ENCODE measurements around the gene ATRN. TPM values are rescaled to one million over a fixed set of nuclear protein-coding genes. Genes with fewer than 3 reads are reported as not detected.

Gene ATRN
- total RNA-seq, 1 donor from 2014 or later: 50.2 TPM

- H3K36me3 Mint-ChIP-seq (ENCODE audit: unreplicated experiment): no peaks in the 10 kb centered on the region
- H3K4me3 Mint-ChIP-seq (ENCODE audit: unreplicated experiment): no peak overlapping the region
- H3K27me3 Mint-ChIP-seq (ENCODE audit: unreplicated experiment): peaks cover 19% of the 10 kb centered on the region
- H3K27ac Mint-ChIP-seq (ENCODE audit: unreplicated experiment): no peak overlapping the region
- peaks cover 9% of the 10 kb centered on the region for H3K4me1 Mint-ChIP-seq (ENCODE audit: unreplicated experiment)
- TF ChIP-seq, protein P1, sequence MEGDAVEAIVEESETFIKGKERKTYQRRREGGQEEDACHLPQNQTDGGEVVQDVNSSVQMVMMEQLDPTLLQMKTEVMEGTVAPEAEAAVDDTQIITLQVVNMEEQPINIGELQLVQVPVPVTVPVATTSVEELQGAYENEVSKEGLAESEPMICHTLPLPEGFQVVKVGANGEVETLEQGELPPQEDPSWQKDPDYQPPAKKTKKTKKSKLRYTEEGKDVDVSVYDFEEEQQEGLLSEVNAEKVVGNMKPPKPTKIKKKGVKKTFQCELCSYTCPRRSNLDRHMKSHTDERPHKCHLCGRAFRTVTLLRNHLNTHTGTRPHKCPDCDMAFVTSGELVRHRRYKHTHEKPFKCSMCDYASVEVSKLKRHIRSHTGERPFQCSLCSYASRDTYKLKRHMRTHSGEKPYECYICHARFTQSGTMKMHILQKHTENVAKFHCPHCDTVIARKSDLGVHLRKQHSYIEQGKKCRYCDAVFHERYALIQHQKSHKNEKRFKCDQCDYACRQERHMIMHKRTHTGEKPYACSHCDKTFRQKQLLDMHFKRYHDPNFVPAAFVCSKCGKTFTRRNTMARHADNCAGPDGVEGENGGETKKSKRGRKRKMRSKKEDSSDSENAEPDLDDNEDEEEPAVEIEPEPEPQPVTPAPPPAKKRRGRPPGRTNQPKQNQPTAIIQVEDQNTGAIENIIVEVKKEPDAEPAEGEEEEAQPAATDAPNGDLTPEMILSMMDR (IDR thresholded peaks at IDR 0.05): no peak
- no peak for DNase-seq (ENCODE audit: extremely low spot score, unreplicated experiment)
- no peaks in the 10 kb centered on the region for H3K9me3 Mint-ChIP-seq (ENCODE audit: unreplicated experiment)
Observed at GRCh38 chr20:3464166-3464565, 6.7 kb upstream of the ATRN start.

GRCh38 chr20:3465301-3465700, 5.5 kb upstream of the ATRN start:
- TF ChIP-seq, protein P1 (IDR thresholded peaks at IDR 0.05): no peak
- DNase-seq (ENCODE audit: extremely low spot score, unreplicated experiment): no peak
- Mint-ChIP-seq H3K4me3 (ENCODE audit: unreplicated experiment) (no peak overlapping the region), H3K27ac (ENCODE audit: unreplicated experiment) (no peak overlapping the region), H3K36me3 (ENCODE audit: unreplicated experiment) (no peaks in the 10 kb centered on the region), H3K4me1 (ENCODE audit: unreplicated experiment) (peaks cover 9% of the 10 kb centered on the region), H3K9me3 (ENCODE audit: unreplicated experiment) (no peaks in the 10 kb centered on the region), H3K27me3 (ENCODE audit: unreplicated experiment) (peaks cover 19% of the 10 kb centered on the region)

DNA sequence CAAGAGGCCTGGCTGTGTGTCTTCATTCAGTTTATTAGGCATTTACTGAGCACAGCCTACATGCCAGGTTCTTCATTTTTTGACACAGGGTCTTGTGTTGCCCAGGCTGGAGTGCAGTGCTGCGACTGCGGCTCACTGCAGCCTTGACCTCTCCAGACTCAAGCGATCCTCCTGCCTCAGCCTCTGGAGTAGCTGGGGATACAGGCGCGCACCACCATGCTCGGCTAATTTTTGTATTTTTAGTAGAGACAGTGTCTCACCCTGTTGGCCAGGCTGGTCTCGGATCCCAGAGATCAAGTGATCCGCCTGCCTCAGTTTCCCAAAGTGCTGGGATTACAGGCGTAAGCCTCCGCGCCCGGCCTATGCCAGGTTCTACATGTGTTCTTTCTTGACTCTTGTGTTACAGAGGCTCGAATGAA, 601 bp upstream of the ATRN start:
- peaks cover 17% of the 10 kb centered on the region for H3K27me3 Mint-ChIP-seq (ENCODE audit: unreplicated experiment)
- peak overlapping the region; percentile 89 for H3K4me3 Mint-ChIP-seq (ENCODE audit: unreplicated experiment)
- no peaks in the 10 kb centered on the region for H3K9me3 Mint-ChIP-seq (ENCODE audit: unreplicated experiment)
- TF ChIP-seq, protein P1 (IDR thresholded peaks at IDR 0.05): no peak
- no peak for DNase-seq (ENCODE audit: extremely low spot score, unreplicated experiment)
- no peaks in the 10 kb centered on the region for H3K36me3 Mint-ChIP-seq (ENCODE audit: unreplicated experiment)
- H3K4me1 Mint-ChIP-seq (ENCODE audit: unreplicated experiment): peaks cover 31% of the 10 kb centered on the region
- H3K27ac Mint-ChIP-seq (ENCODE audit: unreplicated experiment): peak overlapping the region; percentile 85

GRCh38 chr20:3471397-3472021, 691 bp downstream of the ATRN start:
- Mint-ChIP-seq H3K27ac (ENCODE audit: unreplicated experiment) (peak overlapping the region; percentile 29), H3K9me3 (ENCODE audit: unreplicated experiment) (no peaks in the 10 kb centered on the region), H3K4me3 (ENCODE audit: unreplicated experiment) (peak overlapping the region; percentile 89), H3K4me1 (ENCODE audit: unreplicated experiment) (peaks cover 31% of the 10 kb centered on the region), H3K36me3 (ENCODE audit: unreplicated experiment) (no peaks in the 10 kb centered on the region), H3K27me3 (ENCODE audit: unreplicated experiment) (peaks cover 4% of the 10 kb centered on the region)
- no peak for DNase-seq (ENCODE audit: extremely low spot score, unreplicated experiment)
- TF ChIP-seq, protein P1 (IDR thresholded peaks at IDR 0.05): no peak

DNA sequence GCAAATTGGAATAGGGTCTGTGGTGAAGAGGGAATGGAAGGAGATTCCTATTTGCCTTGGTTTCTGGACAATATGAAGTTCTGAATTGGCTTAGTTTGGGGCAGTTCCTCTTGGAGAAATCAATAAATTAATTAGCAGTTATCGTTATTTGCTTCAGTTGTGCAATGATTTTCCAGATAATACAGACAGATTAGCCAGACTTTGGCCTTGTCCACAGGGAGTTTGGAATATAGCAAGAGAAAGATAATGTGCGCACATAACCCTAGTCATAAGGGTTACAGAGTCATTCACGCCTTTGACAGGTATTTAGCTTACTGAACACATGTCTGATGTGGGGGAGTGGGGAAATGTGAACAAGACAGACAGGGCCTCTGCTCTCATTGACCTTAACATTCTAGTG, 1.3 kb downstream of the ATRN start:
- no peaks in the 10 kb centered on the region for H3K36me3 Mint-ChIP-seq (ENCODE audit: unreplicated experiment)
- H3K4me1 Mint-ChIP-seq (ENCODE audit: unreplicated experiment): peaks cover 31% of the 10 kb centered on the region
- H3K27me3 Mint-ChIP-seq (ENCODE audit: unreplicated experiment): no peaks in the 10 kb centered on the region
- no peak for DNase-seq (ENCODE audit: extremely low spot score, unreplicated experiment)
- no peaks in the 10 kb centered on the region for H3K9me3 Mint-ChIP-seq (ENCODE audit: unreplicated experiment)
- peak overlapping the region; percentile 89 for H3K4me3 Mint-ChIP-seq (ENCODE audit: unreplicated experiment)
- H3K27ac Mint-ChIP-seq (ENCODE audit: unreplicated experiment): peak overlapping the region; percentile 29
- TF ChIP-seq, protein P1 (IDR thresholded peaks at IDR 0.05): no peak

Data from osteocyte (in vitro differentiated cells).